T-helper 1 cell (primary cell): ENCODE data around the gene ZNF410.

Source experiments
- DNase-seq, 5 donors: peaks; one replicate each; pipeline ENCODE4 v3.0.0-alpha.2; 2012 to 2020

The ZNF410 gene

GRCh38 chr14:73955674-73956073 is 69.0 kb downstream of the ZNF410 start:
- DNase-seq, result no peak

GRCh38 chr14:73958591-73958990 is 71.9 kb downstream of the ZNF410 start:
- DNase-seq, result no peak

- no peak for DNase-seq
Measured at GRCh38 chr14:73961192-73961591, 74.5 kb downstream of the ZNF410 start.

GRCh38 chr14:73965216-73965615 is 78.6 kb downstream of the ZNF410 start:
- no peak for DNase-seq

GRCh38 chr14:73968885-73969284 is 82.2 kb downstream of the ZNF410 start:
- DNase-seq, result no peak

- DNase-seq, result no peak
Measured at GRCh38 chr14:73973497-73973896, 86.8 kb downstream of the ZNF410 start.

- DNase-seq, result no peak
Measured at GRCh38 chr14:73976125-73976524, 89.5 kb downstream of the ZNF410 start.

- no peak for DNase-seq
Measured at GRCh38 chr14:73977896-73978295, 91.2 kb downstream of the ZNF410 start.
